Spleen (tissue), 7 donors: ENCODE measurements around the gene PRDM13.

Experiments
- POLR2A ChIP-seq, 3 donors: fragments of 450-650 bp; IDR thresholded peaks; one replicate each; pipeline ENCODE4 v1.5.1; 2017; ENCODE audit warnings: antibody characterized with exemption in 3 of 3, mild to moderate bottlenecking in 1 of 3
- POLR2AphosphoS5 ChIP-seq, 3 donors: sonication (generic); formaldehyde crosslinking; IDR thresholded peaks; one replicate each; pipeline ENCODE4 v1.5.1; 2017; ENCODE audit warnings: antibody characterized with exemption in 3 of 3
- TF ChIP-seq, protein P1 (sequence below), 11 experiments: fragments of 200-600 bp in 7 of 11; fragments of 450-650 bp in 4 of 11; sonication (generic) in 4 of 11; IDR thresholded peaks in 8 of 11; conservative IDR thresholded peaks in 3 of 11; 1 replicate in 7 of 11; 2 replicates in 4 of 11; pipeline versions ENCODE4 v1.4.0 to v1.8.0; 2016 to 2021; ENCODE audit warnings: antibody characterized with exemption in 11 of 11, inconsistent platforms in 4 of 11, mild to moderate bottlenecking in 1 of 11
- donor health status: DM: no; HTN: no; CAD: no; lungs with moderate emphysema.
- donor health status: DM: no; HTN: no; CAD: no.
- donor health status: DM: no; HTN: no; CAD: no.

- TF ChIP-seq, protein P1, sequence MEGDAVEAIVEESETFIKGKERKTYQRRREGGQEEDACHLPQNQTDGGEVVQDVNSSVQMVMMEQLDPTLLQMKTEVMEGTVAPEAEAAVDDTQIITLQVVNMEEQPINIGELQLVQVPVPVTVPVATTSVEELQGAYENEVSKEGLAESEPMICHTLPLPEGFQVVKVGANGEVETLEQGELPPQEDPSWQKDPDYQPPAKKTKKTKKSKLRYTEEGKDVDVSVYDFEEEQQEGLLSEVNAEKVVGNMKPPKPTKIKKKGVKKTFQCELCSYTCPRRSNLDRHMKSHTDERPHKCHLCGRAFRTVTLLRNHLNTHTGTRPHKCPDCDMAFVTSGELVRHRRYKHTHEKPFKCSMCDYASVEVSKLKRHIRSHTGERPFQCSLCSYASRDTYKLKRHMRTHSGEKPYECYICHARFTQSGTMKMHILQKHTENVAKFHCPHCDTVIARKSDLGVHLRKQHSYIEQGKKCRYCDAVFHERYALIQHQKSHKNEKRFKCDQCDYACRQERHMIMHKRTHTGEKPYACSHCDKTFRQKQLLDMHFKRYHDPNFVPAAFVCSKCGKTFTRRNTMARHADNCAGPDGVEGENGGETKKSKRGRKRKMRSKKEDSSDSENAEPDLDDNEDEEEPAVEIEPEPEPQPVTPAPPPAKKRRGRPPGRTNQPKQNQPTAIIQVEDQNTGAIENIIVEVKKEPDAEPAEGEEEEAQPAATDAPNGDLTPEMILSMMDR (IDR thresholded peaks at IDR 0.05 in 8 of 11, conservative IDR thresholded peaks at IDR 0.05 in 3 of 11): no peak
- no peak for TF ChIP-seq POLR2A (IDR thresholded peaks at IDR 0.05)
- peak in 1 of 3 donors; percentile 27 for TF ChIP-seq POLR2AphosphoS5 (IDR thresholded peaks at IDR 0.05)
Measured at GRCh38 chr6:99603421-99604165, 3.0 kb upstream of the PRDM13 start.
